Endothelial cell of umbilical vein (primary cell): ENCODE data around the gene ATRIP. TPM values are rescaled to one million over a fixed set of nuclear protein-coding genes. Genes with fewer than 3 reads are reported as not detected.

Experiments used
- BruUV-seq: library from RNA; stranded (reverse); fragments of 400-500 nt; replicated peaks from 2 replicates; lab custom pipeline; 2021; lab: Mats Ljungman, UMichigan
- CTCF ChIA-PET: fragments of 300-600, 350-600 bp; sonication (Branson Sonifier 250); formaldehyde crosslinking; loops from one replicate; lab custom pipeline; 2021; ENCODE audit warnings: antibody characterized with exemption, inconsistent platforms; lab: Charles Lee
- POLR2A ChIA-PET: fragments of 300-600, 350-600 bp; sonication (Branson Sonifier 250); formaldehyde crosslinking; loops from one replicate; lab custom pipeline; 2021; ENCODE audit warnings: antibody characterized with exemption, inconsistent platforms; lab: Charles Lee
- DNase-seq: peaks from one replicate; pipeline ENCODE4 v3.0.0-alpha.2; 2011; ENCODE audit warnings: low read depth, low spot score
- FAIRE-seq: peaks from 2 replicates; lab custom pipeline; 2011; peaks lifted over from hg19 to GRCh38; lab: Jason Lieb, UNC
- H2AFZ ChIP-seq: 2 replicates; pipeline ENCODE4 v1.6.0; 2012; ENCODE audit warnings: low read depth, low read length, control low read depth, inconsistent platforms
- H3K27ac ChIP-seq: 2 replicates; pipeline ENCODE4 v1.5.1; 2011; ENCODE audit warnings: low read depth, mild to moderate bottlenecking, control low read depth, low read length, moderate library complexity; ENCODE audit not compliant: insufficient read depth
- H3K27me3 ChIP-seq, 2 experiments: 2 replicates each; pipeline versions ENCODE4 v1.6.0 to v1.6.1; 2011; ENCODE audit warnings: low read length in 2 of 2, mixed read lengths in 1 of 2; ENCODE audit not compliant: control insufficient read depth in 2 of 2, insufficient read depth in 2 of 2
- H3K36me3 ChIP-seq, 2 experiments: 2 replicates in 1 of 2; 3 replicates in 1 of 2; pipeline ENCODE4 v1.5.1; 2011; ENCODE audit warnings: low read length in 2 of 2, mild to moderate bottlenecking in 1 of 2, moderate library complexity in 1 of 2; ENCODE audit not compliant: control insufficient read depth in 2 of 2, insufficient read depth in 2 of 2; ENCODE audit errors: extremely low read depth in 1 of 2
- H3K4me1 ChIP-seq: 3 replicates; pipeline ENCODE4 v1.5.1; 2011; ENCODE audit warnings: mild to moderate bottlenecking, low read length; ENCODE audit not compliant: control insufficient read depth, insufficient read depth; ENCODE audit errors: extremely low read depth
- H3K4me2 ChIP-seq: 2 replicates; pipeline ENCODE4 v1.6.1; 2011; ENCODE audit warnings: low read length, control low read depth, mixed read lengths; ENCODE audit not compliant: insufficient read depth
- H3K4me3 ChIP-seq, 3 experiments: fragments of 200-600 bp in 1 of 3; sonication (generic), shearing (Covaris generic) in 1 of 3; replicated peaks in 1 of 3; 2 replicates each; pipeline ENCODE4 v1.5.1; 2011 to 2016; ENCODE audit warnings: control low read depth in 3 of 3, low read length in 3 of 3, mild to moderate bottlenecking in 2 of 3, inconsistent platforms in 1 of 3, low read depth in 1 of 3, moderate library complexity in 1 of 3; ENCODE audit not compliant: insufficient read depth in 1 of 3
- H3K79me2 ChIP-seq: 2 replicates; pipeline ENCODE4 v1.6.0; 2012; ENCODE audit warnings: low read length, inconsistent platforms; ENCODE audit not compliant: control insufficient read depth, insufficient read depth
- H3K9ac ChIP-seq: replicated peaks from 2 replicates; pipeline ENCODE3; 2011; ENCODE audit warnings: low read length, control low read depth; ENCODE audit not compliant: insufficient read depth; ENCODE audit errors: extremely low read depth
- H3K9me1 ChIP-seq: replicated peaks from 3 replicates; pipeline ENCODE4 v1.6.0; 2011; ENCODE audit warnings: mild to moderate bottlenecking, low read length; ENCODE audit not compliant: control insufficient read depth, insufficient read depth; ENCODE audit errors: extremely low read depth
- H3K9me3 ChIP-seq: replicated peaks from 2 replicates; pipeline ENCODE4 v1.5.1; 2012; ENCODE audit warnings: low read length, inconsistent platforms; ENCODE audit not compliant: control insufficient read depth, insufficient read depth
- H4K20me1 ChIP-seq: replicated peaks from 2 replicates; pipeline ENCODE3; 2011; ENCODE audit warnings: mild to moderate bottlenecking, low read length; ENCODE audit not compliant: control insufficient read depth, insufficient read depth; ENCODE audit errors: extremely low read depth
- CTCF ChIP-seq, 2 donors: IDR thresholded peaks; 1 replicate in 1 of 2; 2 replicates in 1 of 2; pipeline ENCODE4 v1.5.1; 2011; ENCODE audit warnings: low read length in 2 of 2, mild to moderate bottlenecking in 2 of 2, moderate library complexity in 2 of 2, control low read depth in 1 of 2, inconsistent platforms in 1 of 2, low read depth in 1 of 2; ENCODE audit not compliant: insufficient read depth in 1 of 2; ENCODE audit errors: extremely low read depth in 1 of 2
- FOS ChIP-seq: IDR thresholded peaks from 2 replicates; pipeline ENCODE4 v1.6.1; 2011; ENCODE audit warnings: mild to moderate bottlenecking, low read length, moderate library complexity, borderline replicate concordance; ENCODE audit not compliant: insufficient read depth
- GATA2 ChIP-seq: IDR thresholded peaks from 2 replicates; pipeline ENCODE4 v1.7.0; 2011; ENCODE audit warnings: low read depth, mild to moderate bottlenecking, moderate library complexity, mixed read lengths, low read length; ENCODE audit not compliant: insufficient read length, insufficient read depth
- JUN ChIP-seq: IDR thresholded peaks from 2 replicates; pipeline ENCODE4 v1.6.1; 2011; ENCODE audit warnings: borderline replicate concordance, low read depth; ENCODE audit not compliant: insufficient read length, insufficient read depth
- MAX ChIP-seq: IDR thresholded peaks from 2 replicates; pipeline ENCODE4 v1.6.1; 2011; ENCODE audit not compliant: insufficient read depth, insufficient read length
- MYC ChIP-seq: IDR thresholded peaks from one replicate; pipeline ENCODE4 v1.6.1; 2011; ENCODE audit warnings: mild to moderate bottlenecking, low read depth, low read length
- POLR2A ChIP-seq: IDR thresholded peaks from 2 replicates; pipeline ENCODE4 v1.6.1; 2012; ENCODE audit warnings: low read depth, mild to moderate bottlenecking, control low read depth, low read length
- POLR2AphosphoS5 ChIP-seq: IDR thresholded peaks from 2 replicates; pipeline ENCODE4 v1.6.1; 2012; ENCODE audit warnings: low read depth, mild to moderate bottlenecking, control low read depth, low read length, moderate library complexity; ENCODE audit not compliant: insufficient read depth
- dilution Hi-C: fragments of 300-500 bp; cut with MboI; formaldehyde crosslinking; loops from one replicate; pipeline ENCODE4 v1.15.0; 2019; ENCODE audit warnings: low sequenced_read_pairs; ENCODE audit not compliant: extremely low pct_ligation_motif_present
- intact Hi-C: fragments of 100-400 bp; cut with micrococcal nuclease; formaldehyde crosslinking; loops from one replicate; pipeline ENCODE4 v1.10.0; 2022
- polyA plus RNA-seq, 4 experiments: library from polyadenylated mRNA; depleted of rRNA in 3 of 4; stranded (reverse) in 3 of 4; unstranded in 1 of 4; fragments of >200 nt; gene quantifications; 2 replicates each; pipeline versions ENCODE4 v1.2.1 to v1.2.3, GENCODE V29; 2011 to 2012; ENCODE audit warnings: missing spikeins in 1 of 4
- total RNA-seq: library from RNA; stranded (reverse); gene quantifications from 2 replicates; pipeline ENCODE4 v1.2.3, GENCODE V29; 2021

ATRIP gene
- total and polyA plus RNA-seq, 2 donors (not counting 3 experiments of a cell fraction or from before 2014, with no cell fraction given), result 10.6 to 14.7 TPM

GRCh38 chr3:48477959-48478520 is 31.5 kb downstream of the ATRIP start:
- no peak overlapping the region for H3K4me2 ChIP-seq
- DNase-seq, result no peak
- POLR2A ChIA-PET, result no interaction called here
- intact Hi-C loops, result no loop called here
- H4K20me1 ChIP-seq, result no peaks in the 10 kb centered on the region
- no peak overlapping the region for H3K4me3 ChIP-seq
- FAIRE-seq, result no peak
- no peak overlapping the region for H2AFZ ChIP-seq
- H3K27me3 ChIP-seq, result no peaks in the 10 kb centered on the region
- no peak overlapping the region for H3K27ac ChIP-seq
- H3K9ac ChIP-seq, result no peak overlapping the region
- dilution Hi-C loops, result no loop called here
- no peaks in the 10 kb centered on the region for H3K79me2 ChIP-seq
- H3K36me3 ChIP-seq, result peaks cover 0 to 9% of the 10 kb centered on the region in 2 experiments
- peaks cover 5% of the 10 kb centered on the region for H3K4me1 ChIP-seq
- no peaks in the 10 kb centered on the region for H3K9me3 ChIP-seq
- H3K9me1 ChIP-seq, result no peaks in the 10 kb centered on the region
- CTCF ChIA-PET, result no interaction called here
- no peak for TF ChIP-seq POLR2AphosphoS5
- no peak for TF ChIP-seq POLR2A
- TF ChIP-seq MAX, result no peak
- TF ChIP-seq FOS, result no peak
- TF ChIP-seq CTCF (IDR thresholded peaks at IDR 0.05; ENCODE audit: extremely low read depth in 1 of 2, insufficient read depth in 1 of 2, low read depth in 1 of 2, low read length in 2 of 2), result no peak
- no peak for TF ChIP-seq MYC
- TF ChIP-seq JUN, result no peak
- no peak for TF ChIP-seq GATA2
- no TSS peak for BruUV-seq
